Stimulated activated CD8-positive, alpha-beta memory T cell treated with anti-CD3 and anti-CD28 coated beads, Interleukin-2, amount 100 ng/mL, for 48 hours (primary cell): Measurements from ENCODE around the gene PEX5.

ENCODE experiments used
- DNase-seq, 2 donors: peaks; one replicate each; pipeline ENCODE4 v3.0.0-alpha.2; 2020; ENCODE audit warnings: low read depth in 2 of 2

The PEX5 gene

DNA sequence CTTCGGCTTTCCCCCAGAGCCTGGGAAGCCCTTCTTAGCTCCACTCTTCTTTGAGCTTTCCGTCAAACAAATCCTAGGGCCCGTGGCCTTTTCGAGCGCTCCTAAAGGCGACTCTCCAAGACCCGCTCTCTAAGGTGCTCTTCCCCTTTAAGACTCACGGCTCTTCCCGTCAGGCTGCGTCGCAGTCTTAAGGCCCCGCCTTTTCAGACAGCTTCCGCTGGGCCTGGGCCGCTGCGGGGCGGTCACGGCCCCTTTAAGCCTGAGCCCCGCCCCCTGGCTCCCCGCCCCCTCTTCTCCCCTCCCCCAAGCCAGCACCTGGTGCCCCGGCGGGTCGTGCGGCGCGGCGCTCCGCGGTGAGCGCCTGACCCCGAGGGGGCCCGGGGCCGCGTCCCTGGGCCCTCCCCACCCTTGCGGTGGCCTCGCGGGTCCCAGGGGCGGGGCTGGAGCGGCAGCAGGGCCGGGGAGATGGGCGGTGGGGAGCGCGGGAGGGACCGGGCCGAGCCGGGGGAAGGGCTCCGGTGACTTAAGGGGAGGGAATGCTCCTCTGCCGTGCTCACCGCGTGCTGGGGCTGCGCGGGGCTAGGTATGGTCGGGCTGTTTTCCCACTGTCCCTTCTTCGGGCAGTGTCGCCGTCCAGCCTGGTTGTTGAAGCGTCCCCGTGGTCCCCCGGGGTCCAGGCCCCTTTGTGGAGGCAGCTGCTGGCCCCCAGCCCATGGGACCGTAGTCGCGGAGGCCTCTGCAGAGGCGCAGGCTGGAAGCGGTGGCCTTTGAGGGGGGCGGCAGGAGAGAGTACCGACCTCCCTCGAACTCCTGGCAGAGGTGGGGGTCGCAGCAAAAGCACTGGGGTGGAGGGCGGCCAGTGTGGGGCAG is at the start of gene PEX5:
Gene PEX5 (plus strand): TSS at position 289 of the 870 bp plus-strand sequence. CDS start 692 bp downstream, outside the sequence.
- peak; percentile 73 to 74 for DNase-seq

GRCh38 chr12:7141351-7142005 is 48.0 kb upstream of the PEX5 start:
- no peak for DNase-seq

- peak; percentile 22 to 25 for DNase-seq
Observed at GRCh38 chr12:7142056-7142644, 47.3 kb upstream of the PEX5 start.

- no peak for DNase-seq
Observed at GRCh38 chr12:7142809-7143465, 46.5 kb upstream of the PEX5 start.

DNA sequence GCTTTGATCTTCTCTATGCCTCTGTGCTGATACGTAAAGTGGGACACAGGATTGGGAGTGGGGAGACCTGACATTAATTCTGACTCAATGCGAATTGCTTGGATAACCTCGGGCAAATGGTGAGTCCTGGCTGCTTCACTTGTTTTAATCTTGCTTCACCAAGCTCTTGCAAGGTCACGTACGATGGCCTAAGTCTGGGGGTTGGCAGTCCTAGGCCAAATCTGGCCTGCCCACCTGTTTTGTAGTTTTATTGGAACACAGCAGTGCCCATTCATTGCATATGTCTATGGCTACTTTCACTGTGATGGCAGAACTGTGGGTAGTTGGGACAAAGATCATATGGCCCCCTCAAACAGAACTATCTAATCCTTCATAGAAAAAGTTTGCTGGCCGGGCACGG is 45.9 kb upstream of the PEX5 start:
- DNase-seq = no peak

- DNase-seq = no peak
Observed at GRCh38 chr12:7144414-7145120, 44.9 kb upstream of the PEX5 start.

DNA sequence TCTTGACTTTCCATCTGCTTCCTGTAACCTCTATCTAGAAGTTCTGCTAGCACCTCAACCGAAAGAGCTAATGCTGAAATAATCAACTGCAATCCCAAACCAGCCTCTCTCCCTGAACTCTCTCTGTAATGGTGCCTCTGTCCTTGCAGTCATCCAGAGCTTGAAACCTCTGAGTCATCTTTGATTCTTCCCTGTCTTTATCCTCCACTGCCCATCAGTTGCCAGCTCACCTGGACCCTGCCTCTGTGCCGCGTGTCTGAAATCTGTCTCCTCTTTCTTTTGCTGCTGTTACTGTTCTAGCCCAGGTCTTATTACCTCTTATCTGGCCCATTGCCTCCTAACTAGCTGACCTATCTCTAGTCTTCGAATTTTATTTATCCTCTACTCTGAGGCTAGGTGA is 43.8 kb upstream of the PEX5 start:
- DNase-seq = no peak

GRCh38 chr12:7146228-7146627 is 43.3 kb upstream of the PEX5 start:
- DNase-seq = no peak

DNA sequence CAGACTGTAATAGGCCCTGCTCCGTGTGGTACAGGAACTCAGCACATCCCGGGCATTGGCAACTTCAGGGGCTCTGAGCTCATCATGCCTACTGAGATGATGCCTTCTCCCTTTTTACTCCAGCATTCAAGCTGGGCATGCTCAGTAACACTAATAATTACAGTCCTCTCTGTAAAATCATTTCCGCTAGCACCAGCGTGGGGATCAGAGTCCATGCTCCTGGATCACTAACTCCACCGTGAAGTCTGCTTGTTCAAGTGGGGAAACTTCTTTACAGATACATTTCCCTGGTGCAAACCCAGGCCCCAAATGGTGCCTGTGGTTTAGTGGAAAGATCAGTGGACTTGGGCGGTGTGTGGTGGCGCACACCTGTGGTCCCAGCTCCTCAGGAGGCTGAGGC is 42.6 kb upstream of the PEX5 start:
- no peak for DNase-seq

GRCh38 chr12:7150356-7150755 is 39.1 kb upstream of the PEX5 start:
- no peak for DNase-seq

DNA sequence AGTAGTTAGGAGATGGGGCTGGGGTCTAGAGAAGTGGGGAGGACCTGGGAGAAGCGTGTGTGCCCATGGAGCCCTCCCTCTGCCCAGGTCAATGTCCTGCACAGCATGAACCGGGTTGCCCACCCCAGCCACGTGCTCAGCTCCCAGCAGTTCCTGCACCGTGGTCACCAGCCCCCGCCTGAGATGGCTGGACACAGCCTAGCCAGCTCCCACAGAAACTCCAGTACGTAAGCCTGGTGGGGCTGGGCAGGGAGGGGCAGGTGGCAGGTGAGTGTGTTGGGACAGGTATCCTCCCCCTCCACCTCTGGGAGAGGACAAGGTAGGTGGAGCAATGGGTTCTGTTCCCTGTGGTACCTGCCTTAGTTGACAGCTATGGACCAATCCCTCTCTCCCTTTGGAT is 38.6 kb upstream of the PEX5 start:
- DNase-seq = no peak

- no peak for DNase-seq
Observed at GRCh38 chr12:7151532-7151931, 38.0 kb upstream of the PEX5 start.

GRCh38 chr12:7152818-7153217 is 36.7 kb upstream of the PEX5 start:
- DNase-seq = no peak

DNA sequence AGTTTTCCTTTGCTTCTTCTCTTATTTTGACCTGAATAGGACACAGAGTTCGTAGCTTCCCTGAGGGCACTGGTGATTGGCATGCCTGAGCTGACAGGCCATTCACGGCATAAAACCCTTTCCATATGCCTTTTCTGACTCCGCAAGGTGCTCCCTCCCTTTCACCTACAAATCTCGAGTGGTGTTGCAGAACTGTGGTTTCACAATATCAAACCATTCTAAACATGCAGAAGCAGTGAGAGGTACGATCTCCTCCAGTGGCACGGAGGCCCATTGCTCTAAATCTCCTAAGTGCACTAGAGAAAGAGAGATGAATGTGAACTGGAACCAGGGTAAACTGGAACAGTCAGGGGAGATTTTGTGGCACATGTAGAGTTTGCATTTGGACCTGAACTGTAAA is 35.4 kb upstream of the PEX5 start:
- DNase-seq = no peak

- DNase-seq = no peak
Observed at GRCh38 chr12:7154901-7155470, 34.5 kb upstream of the PEX5 start.

- no peak for DNase-seq
Observed at GRCh38 chr12:7155471-7156034, 33.9 kb upstream of the PEX5 start.

GRCh38 chr12:7156259-7157197 is 33.0 kb upstream of the PEX5 start:
- no peak for DNase-seq

DNA sequence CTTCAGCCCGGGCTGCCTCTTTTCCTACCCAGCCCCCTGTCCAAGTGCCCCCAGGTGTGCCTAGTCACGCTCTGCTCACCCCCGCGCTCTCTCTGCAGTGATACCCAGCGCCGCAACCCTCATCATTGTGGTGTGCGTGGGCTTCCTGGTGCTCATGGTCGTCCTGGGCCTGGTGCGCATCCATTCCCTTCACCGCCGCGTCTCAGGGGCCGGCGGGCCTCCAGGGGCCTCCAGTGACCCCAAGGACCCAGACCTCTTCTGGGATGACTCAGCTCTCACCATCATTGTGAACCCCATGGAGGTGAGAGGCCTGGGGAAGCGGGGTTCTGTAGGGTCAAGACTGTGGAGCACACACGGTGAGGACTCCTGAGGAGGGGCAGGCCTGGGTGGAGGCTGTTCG is 32.1 kb upstream of the PEX5 start:
- no peak for DNase-seq

DNA sequence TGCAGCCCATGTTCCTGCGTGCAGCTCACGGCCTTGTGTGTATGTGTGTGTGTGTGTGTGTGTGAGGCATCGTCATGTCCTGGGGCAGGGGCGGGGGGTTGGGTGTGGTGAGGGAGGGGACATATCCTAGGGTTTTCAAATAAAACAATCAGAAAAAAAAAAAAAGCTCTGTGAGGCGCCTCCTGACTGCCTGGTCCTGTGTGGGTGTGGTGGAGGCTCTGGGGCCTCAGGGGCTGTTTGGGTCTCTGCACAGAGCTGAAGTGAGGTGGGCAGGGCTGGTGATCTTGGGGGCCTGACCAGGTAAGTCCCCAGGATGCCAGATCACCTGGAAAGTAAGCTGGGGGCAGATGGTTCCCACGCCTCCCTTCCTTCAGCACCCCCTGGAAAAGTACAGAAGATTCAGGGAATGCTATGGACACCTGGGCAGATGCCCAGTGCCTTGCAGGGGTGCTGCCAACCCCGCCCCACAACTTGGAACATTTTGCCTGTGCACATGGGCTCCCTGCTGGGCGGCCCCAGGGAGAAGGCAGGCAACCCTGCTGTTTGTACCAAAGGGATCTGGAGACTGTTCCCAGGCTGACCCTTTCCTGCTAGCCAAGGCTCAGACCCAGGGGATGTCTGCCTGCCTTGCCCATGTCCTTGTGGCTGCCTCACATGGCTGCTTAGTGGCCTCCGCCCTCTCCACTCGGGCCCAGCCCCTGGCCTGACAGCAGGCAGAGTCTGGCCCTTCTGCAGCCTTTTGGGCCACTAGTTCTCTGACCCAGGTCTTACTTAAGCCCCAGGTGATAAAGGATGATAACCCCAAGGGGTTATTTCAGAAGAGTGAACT is 30.5 kb upstream of the PEX5 start:
- DNase-seq = no peak
